Right lobe of liver (tissue), 6 donors: ENCODE measurements around the gene SPNS2. TPM values are rescaled to one million over a fixed set of nuclear protein-coding genes. Genes with fewer than 3 reads are reported as not detected.

Source experiments
- ATAC-seq, 4 donors: fragments of 200-7000 bp; cut with Tn5 transposase; one replicate each; pipeline ENCODE4 v1.9.1; 2020; ENCODE audit warnings: mild to moderate bottlenecking in 4 of 4, moderate library complexity in 4 of 4
- DNase-seq, 3 donors: peaks; one replicate each; pipeline ENCODE4 v3.0.0-alpha.2; 2020
- H3K27ac ChIP-seq, 3 donors: fragments of 200-600 bp; one replicate each; pipeline ENCODE4 v1.8.0; 2022
- H3K27me3 ChIP-seq, 2 donors: fragments of 200-600 bp; one replicate each; pipeline ENCODE4 v1.8.0; 2022
- H3K36me3 ChIP-seq, 4 donors: fragments of 200-600 bp; sonication (generic) in 1 of 4; one replicate each; pipeline versions ENCODE4 v1.5.1 to v1.8.0; 2017 to 2022; ENCODE audit warnings: control low read depth in 1 of 4
- H3K4me1 ChIP-seq, 4 donors: fragments of 200-600 bp; sonication (generic) in 1 of 4; one replicate each; pipeline versions ENCODE4 v1.5.1 to v1.8.0; 2017 to 2022; ENCODE audit warnings: control low read depth in 1 of 4
- H3K4me3 ChIP-seq, 3 donors: fragments of 200-600 bp; one replicate each; pipeline ENCODE4 v1.8.0; 2022
- H3K9me3 ChIP-seq, 4 donors: fragments of 200-600 bp; sonication (generic) in 1 of 4; one replicate each; pipeline versions ENCODE4 v1.5.1 to v1.8.0; 2017 to 2022; ENCODE audit warnings: control low read depth in 1 of 4
- POLR2A ChIP-seq: fragments of 450-650 bp; IDR thresholded peaks from one replicate; pipeline ENCODE4 v1.6.1; 2017; ENCODE audit warnings: antibody characterized with exemption, mild to moderate bottlenecking
- WGBS: methylation state at CpG from one replicate; pipeline ENCODE4 v1.1.6; 2018; ENCODE audit warnings: low coverage, low lambda C conversion rate; ENCODE audit not compliant: insufficient coverage; ENCODE audit errors: missing lambda C conversion rate; 5-methylcytosine and 5-hydroxymethylcytosine counted together
- intact Hi-C, 2 donors: fragments of 100-400 bp; cut with DNase I; formaldehyde crosslinking; loops; one replicate each; pipeline versions ENCODE4 v1.11.2 to v1.14.1; 2022
- total RNA-seq, 6 experiments: library from RNA; depleted of rRNA in 2 of 6; stranded (reverse); fragments of >200 nt in 2 of 6; fragmentation: NEBNext Ultra II Directional in 3 of 6; extraction: Animal tissue kit (Norgen Biotek cat#: 25700) in 3 of 6; gene quantifications; one replicate each; pipeline versions ENCODE4 v1.1.0 to v1.2.4, GENCODE V29; 2016 to 2023
- TF ChIP-seq, protein P1 (sequence below), 4 donors: fragments of 200-600 bp in 3 of 4; fragments of 450-650 bp in 1 of 4; IDR thresholded peaks; one replicate each; pipeline versions ENCODE4 v1.5.1 to v1.8.0; 2016 to 2022; ENCODE audit warnings: antibody characterized with exemption in 4 of 4, mild to moderate bottlenecking in 2 of 4
- donor health status: DM: no; HTN: yes; CAD: no.
- donor health status: DM: no; HTN: no; CAD: no.
- donor health status: DM: no; HTN: no; CAD: no.
- donor health status: DM: no; HTN: yes; CAD: no.
- donor health status: DM: no; HTN: yes; CAD: no.

The SPNS2 gene
- total RNA-seq, 6 experiments from 2014 or later: 3.0 to 12.4 (median 7.3) TPM

DNA sequence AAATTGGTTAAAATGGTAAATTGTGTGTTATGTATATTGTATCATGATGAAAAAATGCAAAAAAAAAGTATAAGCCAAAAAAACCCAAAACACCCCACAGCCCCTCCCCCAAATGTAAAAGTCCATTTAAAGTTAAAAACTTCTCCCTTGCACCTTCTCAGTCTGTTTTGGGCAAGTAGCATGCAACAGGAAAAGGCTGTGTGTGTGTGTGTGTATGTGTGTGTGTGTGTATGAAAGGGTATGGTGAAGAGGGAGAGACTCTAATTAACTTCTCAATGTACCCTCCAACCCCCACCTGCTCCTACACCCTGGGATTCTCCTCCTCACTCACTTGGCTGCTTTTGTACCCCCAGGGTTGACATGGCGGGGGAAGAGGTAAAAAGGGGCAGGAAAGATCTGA lies 70.9 kb downstream of the SPNS2 start:
- no peak overlapping the region for H3K27ac ChIP-seq
- WGBS: 29% methylated on average over 1 of the region's 1 CpG
- intact Hi-C loops: loop anchor here in 1 of 2 donors (5.0 kb wide), 1 partner anchor 58 kb away; no protein-coding TSS in a partner anchor
- no peaks in the 10 kb centered on the region for H3K36me3 ChIP-seq
- H3K4me3 ChIP-seq: no peak overlapping the region
- H3K4me1 ChIP-seq: peaks cover 0 to 8% (median 0%) of the 10 kb centered on the region in 4 donors
- H3K27me3 ChIP-seq: no peaks in the 10 kb centered on the region
- DNase-seq (no peak), ATAC-seq (no peak)
- TF ChIP-seq POLR2A: no peak
- TF ChIP-seq, protein P1, sequence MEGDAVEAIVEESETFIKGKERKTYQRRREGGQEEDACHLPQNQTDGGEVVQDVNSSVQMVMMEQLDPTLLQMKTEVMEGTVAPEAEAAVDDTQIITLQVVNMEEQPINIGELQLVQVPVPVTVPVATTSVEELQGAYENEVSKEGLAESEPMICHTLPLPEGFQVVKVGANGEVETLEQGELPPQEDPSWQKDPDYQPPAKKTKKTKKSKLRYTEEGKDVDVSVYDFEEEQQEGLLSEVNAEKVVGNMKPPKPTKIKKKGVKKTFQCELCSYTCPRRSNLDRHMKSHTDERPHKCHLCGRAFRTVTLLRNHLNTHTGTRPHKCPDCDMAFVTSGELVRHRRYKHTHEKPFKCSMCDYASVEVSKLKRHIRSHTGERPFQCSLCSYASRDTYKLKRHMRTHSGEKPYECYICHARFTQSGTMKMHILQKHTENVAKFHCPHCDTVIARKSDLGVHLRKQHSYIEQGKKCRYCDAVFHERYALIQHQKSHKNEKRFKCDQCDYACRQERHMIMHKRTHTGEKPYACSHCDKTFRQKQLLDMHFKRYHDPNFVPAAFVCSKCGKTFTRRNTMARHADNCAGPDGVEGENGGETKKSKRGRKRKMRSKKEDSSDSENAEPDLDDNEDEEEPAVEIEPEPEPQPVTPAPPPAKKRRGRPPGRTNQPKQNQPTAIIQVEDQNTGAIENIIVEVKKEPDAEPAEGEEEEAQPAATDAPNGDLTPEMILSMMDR (IDR thresholded peaks at IDR 0.05): no peak
- H3K9me3 ChIP-seq: no peaks in the 10 kb centered on the region

DNA sequence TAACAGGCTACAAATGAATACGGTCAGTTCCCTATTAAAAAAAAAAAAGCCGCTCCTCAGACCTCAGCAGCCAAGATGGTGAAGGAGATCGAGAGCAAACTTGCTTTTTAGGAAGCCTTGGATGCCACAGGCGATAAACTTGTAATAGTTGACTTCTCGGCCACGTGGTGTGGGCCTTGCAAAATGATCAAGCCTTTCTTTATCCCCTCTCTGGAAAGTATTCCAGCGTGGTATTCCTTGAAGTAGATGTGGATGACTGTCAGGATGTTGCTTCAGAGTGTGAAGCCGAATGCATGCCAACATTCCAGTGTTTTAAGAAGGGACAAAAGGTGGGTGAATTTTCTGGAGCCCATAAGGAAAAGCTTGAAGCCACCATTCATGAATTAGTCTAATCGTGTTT lies 73.5 kb downstream of the SPNS2 start:
- no peaks in the 10 kb centered on the region for H3K36me3 ChIP-seq
- H3K9me3 ChIP-seq: no peaks in the 10 kb centered on the region
- no peak overlapping the region for H3K4me3 ChIP-seq
- intact Hi-C loops: loop anchor here in 1 of 2 donors (10.0 kb wide), 2 partner anchors 53 to 133 kb away; partner anchors contain the start of gene PELP1
- ATAC-seq (no peak), DNase-seq (no peak)
- H3K27me3 ChIP-seq: no peaks in the 10 kb centered on the region
- 73% methylated on average over 8 of the region's 9 CpGs for WGBS
- TF ChIP-seq, protein P1 (IDR thresholded peaks at IDR 0.05): no peak
- no peak for TF ChIP-seq POLR2A
- H3K27ac ChIP-seq: no peak overlapping the region
- no peaks in the 10 kb centered on the region for H3K4me1 ChIP-seq

- no peak for TF ChIP-seq POLR2A
- TF ChIP-seq, protein P1 (IDR thresholded peaks at IDR 0.05): no peak
- DNase-seq (no peak), ATAC-seq (no peak)
- WGBS: 65% methylated on average over 3 of the region's 4 CpGs
- Histone ChIP-seq H3K27me3 (no peaks in the 10 kb centered on the region), H3K9me3 (no peaks in the 10 kb centered on the region), H3K36me3 (no peaks in the 10 kb centered on the region), H3K4me3 (no peak overlapping the region), H3K4me1 (no peaks in the 10 kb centered on the region), H3K27ac (no peak overlapping the region)
- intact Hi-C loops: loop anchor here in 1 of 2 donors (10.0 kb wide), 2 partner anchors 52 to 132 kb away; partner anchors contain the start of gene PELP1
These were observed 74.4 kb downstream of the SPNS2 start for GRCh38 chr17:4573115-4573514.

DNA sequence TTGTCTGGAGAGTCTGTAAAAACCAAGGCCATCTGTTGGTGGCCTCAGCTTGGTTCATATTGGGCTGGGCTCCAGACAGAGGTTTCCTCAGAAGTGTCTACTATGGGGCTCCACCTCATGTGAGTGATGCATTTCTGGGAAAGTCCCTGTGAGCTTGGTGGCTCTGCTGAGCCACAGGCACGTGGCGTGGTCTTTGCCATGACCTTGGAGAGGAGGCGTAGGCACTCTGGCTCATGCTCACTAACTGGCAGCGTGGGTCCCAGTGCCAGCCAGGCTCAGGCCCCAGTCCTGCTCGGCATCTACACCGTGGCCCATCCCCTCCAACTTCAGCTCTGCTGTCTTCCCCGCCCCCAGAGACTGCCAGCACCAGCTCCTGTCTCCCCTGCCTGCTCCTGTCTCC lies 75.0 kb downstream of the SPNS2 start:
- H3K27me3 ChIP-seq: no peaks in the 10 kb centered on the region
- intact Hi-C loops: loop anchor here in 1 of 2 donors (10.0 kb wide), 2 partner anchors 51 to 131 kb away; partner anchors contain the start of gene PELP1
- no peak overlapping the region for H3K4me3 ChIP-seq
- DNase-seq (peak in 1 of 3 donors; percentile 66), ATAC-seq (peak in 2 of 4 donors; percentile 18 to 66)
- TF ChIP-seq, protein P1 (IDR thresholded peaks at IDR 0.05): no peak
- TF ChIP-seq POLR2A: no peak
- H3K9me3 ChIP-seq: no peaks in the 10 kb centered on the region
- no peaks in the 10 kb centered on the region for H3K4me1 ChIP-seq
- H3K27ac ChIP-seq: no peak overlapping the region
- H3K36me3 ChIP-seq: no peaks in the 10 kb centered on the region
- no CpG with 5 or more reads among the region's 7 CpGs for WGBS
